Right forelimb (tissue), 1 donor: ENCODE measurements around the gene ACAP1.
"Not testable (repeated sequence)": the region's sequence is repeated elsewhere in the genome, so short reads cannot be mapped to it uniquely, and the experiment has no call there.

Experiments
- DNase-seq: peaks from one replicate; pipeline ENCODE4 v3.0.0-alpha.2; 2018

Gene ACAP1

DNA sequence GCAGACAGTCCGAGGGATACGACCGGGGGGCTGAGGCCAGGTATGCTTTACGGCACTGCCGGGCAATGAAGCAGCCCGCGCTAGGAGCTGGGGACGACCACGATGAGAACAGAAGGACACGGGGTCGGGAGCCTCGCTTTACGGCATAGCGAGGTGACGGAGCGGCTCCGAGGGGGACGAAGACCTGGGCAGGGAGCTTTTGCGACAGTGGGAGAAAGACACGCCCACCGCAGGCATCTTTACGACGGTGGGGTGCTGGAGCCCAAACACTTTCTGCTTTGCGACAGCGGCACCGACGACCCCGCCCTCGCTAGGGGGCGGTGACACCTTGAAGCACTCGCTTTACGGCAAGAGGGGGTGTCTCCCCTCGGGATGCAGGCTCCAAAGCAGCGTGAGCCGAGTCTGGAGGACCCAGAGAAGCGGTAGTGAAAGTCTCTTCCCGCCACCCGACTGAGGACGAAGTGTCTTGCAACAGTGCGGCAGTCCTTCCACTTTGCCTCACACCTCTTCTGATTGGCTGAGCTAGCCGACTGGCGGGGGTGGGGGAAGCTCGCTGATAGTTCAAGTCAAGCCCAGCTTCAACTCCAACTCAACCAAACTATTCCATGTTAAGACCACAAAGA lies 6.8 kb upstream of the ACAP1 start:
- peak; percentile 98 for DNase-seq

DNA sequence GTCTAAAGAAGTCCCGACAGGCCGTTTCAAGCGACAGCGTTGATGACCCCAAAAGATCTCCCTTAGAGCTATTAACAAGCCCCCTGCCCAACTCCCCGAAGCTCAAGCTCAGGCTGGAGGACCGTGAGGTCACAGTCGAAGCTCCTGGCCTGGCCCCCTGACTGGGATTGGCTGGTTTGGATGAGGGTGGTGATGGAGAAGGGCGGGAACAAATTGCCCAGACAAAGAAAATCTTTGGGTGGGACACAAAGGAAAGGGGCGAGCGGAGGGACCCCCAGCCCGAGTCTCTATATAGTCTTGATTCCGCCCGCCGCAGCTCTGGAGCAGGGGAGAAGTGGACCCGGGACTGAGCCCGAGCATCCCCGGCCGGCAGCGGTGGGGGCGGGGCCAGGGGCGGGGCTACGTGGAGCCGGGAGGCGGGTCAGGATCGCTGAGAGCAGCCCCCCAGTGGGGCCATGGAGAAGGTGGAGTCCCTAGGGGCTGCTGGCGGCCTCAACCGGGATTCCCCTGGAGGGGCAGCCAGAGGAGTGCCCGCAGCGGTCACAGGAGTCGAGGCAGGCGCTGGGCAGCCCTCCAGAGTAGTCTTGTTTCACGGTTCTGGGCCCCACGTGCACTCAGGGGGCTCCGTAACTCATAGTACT lies 6.2 kb upstream of the ACAP1 start:
- DNase-seq, result peak; percentile 90

DNA sequence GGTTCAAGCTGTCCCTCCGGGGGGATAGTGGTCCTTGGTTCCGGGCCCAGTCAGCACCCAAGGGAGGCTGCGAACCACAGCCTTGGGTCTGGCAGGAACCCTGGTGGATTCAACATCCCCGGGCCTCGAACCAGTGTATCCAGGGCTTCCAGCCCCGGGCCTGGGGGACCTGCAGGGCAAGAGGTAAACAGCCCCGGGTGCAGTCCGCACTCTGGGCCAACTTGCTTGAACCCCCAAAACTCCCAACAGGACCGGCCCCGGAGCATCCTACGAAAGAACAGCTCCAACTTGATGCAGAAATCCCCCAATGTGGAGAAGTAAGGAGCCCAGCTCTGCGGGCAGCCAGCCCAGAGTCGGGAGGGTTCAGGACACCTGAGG lies 5.7 kb upstream of the ACAP1 start:
- no peak for DNase-seq

DNA sequence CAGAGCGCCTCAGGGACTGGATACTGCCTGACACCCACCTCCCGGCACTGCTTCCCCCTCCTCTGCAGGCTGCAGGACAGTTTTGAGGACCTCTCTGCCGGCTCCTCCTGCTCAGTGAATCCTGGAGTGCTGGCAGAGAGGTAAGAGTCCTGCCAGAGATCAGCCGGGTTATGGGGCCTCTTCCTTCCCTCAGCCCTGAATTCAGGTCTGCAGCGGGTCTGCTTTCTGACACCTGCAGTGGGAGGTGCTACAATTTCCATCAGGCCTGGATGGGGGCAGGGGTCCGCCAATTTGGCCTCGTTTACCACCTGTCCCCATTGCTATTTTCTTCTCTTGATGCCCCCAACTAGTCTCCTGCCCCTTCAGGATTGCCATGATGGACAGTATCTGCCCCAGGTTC lies 4.2 kb upstream of the ACAP1 start:
- no peak for DNase-seq

DNA sequence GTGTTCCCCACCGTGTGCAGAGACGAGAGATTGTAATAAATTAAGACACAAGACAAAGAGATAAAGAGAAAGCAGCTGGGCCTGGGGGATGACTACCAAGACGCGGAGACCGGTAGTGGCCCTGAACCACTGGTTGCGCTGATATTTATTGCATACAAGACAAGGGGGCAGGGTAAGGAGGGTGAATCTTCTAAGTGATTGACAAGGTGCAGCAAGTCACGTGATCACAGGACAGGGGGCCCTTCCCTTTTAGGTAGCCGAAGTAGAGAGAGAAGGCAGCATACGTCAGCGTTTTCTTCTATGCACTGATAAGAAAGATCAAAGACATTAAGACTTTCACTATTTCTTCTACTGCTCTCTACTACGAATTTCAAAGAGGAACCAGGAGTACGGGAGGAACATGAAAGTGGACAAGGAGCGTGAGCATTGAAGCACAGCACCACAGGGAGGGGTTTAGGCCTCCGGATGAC lies 3.7 kb upstream of the ACAP1 start:
- not testable (repeated sequence) for DNase-seq

DNA sequence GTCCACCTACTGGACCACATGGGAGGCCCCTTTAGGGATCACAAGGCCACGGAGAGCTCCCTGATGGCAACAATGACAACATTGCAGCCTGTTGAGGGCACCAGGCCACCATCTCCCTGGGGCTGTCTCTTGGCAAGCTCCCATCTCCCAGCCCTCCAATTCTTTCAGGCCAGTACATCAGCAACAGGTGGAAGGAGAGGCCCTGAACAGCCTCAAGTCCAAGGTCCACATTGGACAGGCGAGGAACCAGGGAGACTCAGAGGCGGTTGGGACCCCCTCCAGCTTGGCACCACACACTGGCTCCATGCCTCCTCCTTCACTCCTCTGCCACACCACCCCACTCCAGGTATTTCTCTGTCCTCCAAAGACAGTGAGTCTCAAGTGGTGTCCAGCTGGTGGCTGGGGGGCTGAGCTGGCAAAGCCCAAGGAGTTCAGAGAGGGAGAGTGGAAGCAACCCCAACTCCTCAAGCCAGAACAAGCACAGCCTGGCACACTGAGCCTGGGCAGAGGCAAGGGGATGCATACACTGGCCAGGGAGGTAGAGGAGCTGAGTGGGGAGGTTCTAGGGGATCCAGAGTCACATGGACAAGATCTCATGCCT lies 1.3 kb upstream of the ACAP1 start:
- DNase-seq, result no peak

DNA sequence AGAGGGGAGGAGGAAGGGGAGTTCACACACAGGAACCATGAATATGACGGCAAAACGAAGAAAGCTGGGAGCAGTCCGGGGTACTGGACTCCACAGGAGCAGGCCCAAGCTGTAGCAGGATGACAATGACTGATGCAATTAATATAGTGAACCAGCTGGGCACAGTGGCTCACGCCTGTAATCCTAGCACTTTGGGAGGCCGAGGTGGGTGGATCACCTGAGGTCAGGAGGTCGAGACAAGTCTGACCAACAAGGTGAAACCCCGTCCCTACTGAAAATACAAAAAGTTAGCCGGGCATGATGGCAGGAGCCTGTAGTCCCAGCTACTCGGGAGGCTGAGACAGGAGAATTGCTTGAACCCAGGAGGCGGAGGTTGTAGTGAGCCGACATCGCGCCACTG lies 564 bp upstream of the ACAP1 start:
- DNase-seq, result not testable (repeated sequence)

DNA sequence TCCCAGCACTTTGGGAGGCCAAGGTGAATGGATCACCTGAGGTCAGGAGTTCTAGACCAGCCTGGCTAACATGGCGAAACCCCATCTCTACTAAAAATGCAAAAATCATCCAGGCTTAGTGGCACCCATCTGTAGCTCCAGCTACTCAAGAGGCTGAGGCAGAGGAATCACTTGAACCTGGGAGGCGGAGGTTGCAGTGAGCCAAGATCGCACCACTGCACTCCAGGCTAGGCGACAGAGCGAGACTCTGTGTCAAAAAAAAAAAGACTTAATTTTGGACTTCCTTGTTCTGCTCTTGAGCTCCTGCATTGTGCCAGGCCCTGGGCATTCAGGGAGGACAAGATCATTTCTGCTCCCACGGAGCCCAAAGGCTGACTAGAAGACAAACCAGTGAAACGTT lies 1.3 kb downstream of the ACAP1 start:
- DNase-seq, result not testable (repeated sequence)

DNA sequence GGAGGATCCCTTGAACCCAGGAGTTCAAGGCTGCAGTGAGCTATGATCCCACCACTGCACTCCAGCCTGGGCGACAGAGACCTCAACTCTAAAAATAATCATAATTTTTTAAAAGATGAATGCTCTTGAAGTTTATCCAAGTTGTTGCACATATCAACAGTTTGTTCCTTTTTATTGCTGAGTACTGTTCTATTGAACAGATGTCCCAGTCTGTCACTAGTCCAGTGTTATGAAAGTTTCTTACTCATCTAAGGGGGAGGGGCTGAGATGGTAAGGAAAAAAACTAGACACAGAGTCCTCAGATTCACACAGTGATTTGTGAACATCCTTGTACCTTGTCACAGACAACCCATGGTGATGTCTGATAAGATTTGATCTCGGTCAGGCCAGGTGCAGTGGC lies 3.9 kb downstream of the ACAP1 start:
- no peak for DNase-seq

DNA sequence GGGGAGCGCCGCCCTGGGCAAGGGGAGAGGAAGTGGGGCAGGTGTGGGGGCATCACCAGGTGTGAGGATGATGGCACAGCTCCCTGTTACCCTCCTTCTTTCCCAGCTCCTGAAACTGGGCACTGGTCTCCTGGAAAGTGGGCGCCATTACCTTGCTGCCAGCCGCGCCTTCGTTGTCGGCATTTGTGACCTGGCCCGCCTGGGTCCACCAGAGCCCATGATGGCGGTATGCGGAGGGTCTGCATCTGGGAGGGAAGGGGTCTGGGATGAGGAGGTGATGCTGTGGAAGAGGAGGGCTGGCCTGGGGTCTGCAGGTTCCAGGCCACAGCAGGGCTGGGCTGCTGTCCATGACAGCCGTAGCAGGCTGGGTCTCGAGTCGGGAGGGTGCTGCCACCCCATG lies 5.5 kb downstream of the ACAP1 start:
- no peak for DNase-seq

DNA sequence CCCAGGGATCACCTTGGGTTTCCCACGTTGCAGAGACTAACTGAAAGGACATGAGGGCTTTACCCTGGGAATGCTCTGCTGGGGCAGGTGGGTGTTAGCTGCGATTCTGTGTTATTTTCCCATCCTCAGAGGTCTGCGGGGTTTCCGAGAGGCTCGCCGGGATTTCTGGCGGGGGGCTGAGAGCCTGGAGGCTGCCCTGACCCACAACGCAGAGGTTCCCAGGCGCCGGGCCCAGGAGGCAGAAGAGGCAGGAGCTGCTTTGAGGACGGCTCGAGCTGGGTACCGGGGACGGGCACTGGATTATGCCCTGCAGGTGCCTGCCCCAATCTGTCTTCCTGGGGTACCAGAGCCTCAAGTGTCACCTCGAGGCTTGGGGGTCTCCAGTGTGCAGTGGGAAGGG lies 6.9 kb downstream of the ACAP1 start:
- no peak for DNase-seq

DNA sequence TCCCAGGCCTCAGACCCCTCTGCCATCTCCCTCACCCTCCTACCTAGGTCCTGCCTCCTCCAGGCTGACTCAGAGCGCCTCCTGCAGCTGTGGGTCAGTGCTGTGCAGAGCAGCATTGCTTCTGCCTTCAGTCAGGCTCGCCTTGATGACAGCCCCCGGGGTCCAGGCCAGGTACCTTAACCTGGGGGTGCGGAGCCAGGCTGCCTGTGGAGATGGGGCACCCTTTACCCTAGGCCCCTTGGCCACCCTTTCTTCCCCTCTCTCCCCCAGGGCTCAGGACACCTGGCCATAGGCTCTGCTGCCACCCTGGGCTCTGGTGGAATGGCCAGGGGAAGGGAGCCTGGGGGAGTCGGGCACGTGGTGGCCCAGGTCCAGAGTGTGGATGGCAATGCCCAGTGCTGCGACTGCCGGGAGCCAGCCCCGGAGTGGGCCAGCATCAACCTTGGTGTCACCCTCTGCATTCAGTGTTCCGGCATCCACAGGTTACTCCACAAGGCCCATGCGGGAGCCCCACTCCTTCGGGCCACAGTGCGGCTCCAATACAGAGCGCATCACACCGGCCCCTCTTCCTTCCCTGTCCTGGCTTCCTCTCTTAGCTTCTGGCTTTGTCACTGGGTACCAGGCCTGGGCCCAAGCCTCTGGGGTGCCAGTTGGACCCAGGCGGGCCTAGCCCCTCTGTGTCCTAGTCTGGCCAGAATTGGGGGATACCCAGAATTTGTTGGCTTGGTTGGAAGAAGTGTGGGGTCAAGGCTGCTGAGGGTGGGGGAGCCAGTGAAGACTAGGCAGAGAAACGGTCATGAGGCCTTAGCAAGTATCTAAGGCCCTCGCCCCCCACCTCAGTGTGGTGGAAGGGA lies 10.7 kb downstream of the ACAP1 start:
- DNase-seq, result no peak

DNA sequence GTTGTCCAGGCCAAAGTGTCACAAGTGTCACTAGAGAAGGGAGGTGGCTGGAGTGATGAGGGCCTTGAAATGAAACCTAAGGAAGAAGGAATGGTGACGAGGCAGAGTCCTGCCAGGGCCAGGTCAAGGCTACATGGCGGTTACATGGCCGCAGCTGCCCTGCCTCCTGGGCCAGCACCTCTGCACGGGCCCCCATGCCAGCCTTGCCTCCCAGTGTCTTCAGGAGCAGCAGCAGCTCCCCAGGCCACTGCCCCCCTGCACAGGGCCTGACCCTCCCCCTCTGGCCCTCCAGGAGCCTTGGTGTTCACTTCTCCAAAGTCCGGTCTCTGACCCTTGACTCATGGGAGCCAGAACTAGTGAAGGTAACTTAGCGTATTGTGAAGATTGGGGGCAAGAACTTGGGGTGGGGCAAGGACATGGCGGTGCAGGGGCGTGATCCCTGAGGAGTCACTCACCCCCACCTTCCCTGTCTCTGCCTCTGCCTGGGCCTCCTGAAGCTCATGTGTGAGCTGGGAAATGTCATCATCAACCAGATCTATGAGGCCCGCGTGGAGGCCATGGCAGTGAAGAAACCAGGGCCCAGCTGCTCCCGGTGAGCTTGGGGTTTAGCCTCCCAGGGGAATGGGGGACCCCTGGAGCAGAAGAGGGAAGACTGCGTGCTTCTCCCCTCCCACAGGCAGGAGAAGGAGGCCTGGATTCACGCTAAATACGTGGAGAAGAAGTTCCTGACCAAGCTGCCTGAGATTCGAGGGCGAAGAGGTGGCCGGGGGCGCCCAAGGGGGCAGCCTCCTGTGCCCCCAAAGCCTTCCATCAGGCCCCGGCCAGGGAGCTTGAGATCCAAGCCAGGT lies 11.5 kb downstream of the ACAP1 start:
- no peak for DNase-seq

DNA sequence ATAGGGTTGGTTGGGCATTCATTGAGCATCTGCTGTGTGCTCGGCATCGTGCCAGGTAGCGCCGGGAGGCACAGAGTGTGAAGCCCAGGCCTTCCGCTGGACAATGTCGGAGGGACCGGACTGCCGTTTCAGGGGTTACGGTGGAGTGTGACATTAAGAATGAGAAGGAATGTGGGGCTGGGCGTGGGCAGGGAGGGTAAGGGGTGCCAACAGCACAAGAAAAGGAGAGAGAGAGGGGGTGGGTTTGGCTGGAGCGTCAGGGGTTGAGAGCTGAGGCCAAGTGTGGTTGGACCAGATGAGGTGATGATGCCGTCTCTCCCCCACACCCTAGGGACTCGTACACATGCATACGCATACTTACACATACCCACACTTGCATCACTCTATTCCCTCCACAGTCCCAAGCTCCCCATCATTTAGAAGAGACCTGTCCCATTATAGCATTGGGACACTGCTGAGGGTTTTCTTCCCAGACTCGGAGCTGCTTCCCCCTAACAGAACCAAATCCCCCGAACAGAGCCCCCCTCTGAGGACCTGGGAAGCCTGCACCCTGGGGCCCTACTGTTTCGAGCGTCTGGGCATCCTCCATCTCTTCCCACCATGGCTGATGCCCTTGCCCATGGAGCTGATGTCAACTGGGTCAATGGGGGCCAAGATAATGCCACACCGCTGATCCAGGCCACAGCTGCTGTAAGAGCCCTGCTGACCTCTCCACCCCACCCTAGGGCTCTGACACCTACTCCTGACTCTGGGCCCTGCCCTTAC lies 12.3 kb downstream of the ACAP1 start:
- DNase-seq, result no peak

DNA sequence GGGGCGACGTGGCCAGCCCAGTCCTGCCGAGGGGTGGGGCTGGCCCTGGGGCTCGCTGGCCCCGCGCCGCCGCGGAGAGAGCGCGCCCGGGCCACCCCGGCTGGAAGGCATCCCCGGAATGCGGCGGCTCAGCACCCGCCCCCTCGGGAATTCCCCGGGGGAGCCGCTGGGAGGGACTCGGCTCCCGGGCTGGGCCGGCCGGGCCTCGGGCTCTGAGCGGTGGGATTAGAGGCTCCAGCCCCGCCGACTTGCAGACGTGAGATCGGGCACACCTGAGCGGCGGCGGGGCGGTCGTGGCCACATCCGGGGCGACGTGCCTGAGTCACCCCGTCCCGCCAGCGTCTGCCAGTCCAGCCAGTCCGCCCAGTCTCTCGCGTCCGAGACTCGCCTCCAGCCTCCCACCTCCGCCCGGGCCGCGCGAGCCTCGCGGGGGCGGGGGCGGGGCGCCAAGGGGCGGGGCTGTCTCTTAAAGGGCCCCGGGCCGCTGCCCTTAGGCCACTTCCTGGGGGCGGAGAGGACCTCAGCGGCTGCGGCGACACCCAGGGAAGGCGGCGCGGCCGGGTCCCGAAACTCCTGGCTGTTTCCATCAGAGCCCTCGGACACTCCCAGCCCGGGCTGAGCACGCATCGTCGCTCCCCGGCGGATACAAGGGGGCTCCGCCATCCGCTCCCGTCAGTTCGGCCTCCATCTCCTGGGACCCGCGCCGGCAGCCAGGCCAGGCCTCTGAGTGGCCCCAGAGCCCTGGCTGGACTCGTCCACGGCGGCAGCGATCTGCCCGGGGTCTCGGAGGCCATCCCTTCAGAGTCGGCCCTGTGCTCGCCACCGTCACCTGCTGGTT lies 15.6 kb downstream of the ACAP1 start, which contains the start of gene KCTD11:
Gene KCTD11 (plus strand): TSS at position 498 of the 838 bp plus-strand sequence.
- peak; percentile 90 for DNase-seq

DNA sequence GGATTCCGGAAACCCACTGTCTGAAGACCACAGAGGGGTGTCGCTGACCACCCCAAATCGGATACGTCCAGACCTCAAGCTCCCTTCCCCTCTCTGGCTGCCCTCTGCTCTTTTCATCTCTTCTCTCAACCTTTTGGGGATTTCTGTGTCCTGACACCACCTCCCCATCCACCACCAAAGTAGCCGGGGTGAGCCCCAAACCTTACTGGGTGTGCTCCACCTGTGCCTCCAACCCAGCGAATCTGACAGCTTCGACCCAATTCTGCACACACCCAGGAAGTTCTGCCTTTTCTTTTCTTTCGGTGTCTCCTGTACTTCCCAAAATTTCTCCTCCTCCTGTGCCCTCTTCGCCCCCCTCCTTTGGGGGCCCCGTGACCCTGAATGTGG lies 16.2 kb downstream of the ACAP1 start:
- DNase-seq, result no peak

DNA sequence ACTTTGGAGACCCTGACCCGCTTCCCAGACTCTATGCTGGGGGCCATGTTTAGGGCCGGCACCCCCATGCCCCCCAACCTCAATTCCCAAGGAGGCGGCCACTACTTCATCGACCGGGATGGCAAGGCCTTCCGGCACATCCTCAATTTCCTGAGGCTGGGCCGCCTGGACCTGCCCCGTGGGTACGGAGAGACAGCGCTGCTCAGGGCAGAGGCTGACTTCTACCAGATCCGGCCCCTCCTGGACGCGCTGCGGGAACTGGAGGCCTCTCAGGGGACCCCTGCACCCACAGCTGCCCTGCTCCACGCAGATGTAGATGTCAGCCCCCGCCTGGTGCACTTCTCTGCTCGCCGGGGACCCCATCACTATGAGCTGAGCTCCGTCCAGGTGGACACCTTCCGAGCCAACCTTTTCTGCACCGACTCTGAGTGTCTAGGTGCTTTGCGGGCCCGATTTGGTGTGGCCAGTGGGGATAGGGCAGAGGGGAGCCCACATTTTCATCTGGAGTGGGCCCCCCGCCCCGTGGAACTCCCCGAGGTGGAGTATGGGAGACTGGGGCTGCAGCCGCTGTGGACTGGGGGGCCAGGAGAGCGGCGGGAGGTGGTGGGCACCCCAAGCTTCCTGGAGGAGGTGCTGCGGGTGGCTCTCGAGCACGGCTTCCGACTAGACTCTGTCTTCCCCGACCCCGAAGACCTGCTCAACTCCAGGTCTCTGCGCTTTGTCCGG lies 16.7 kb downstream of the ACAP1 start:
- no peak for DNase-seq

DNA sequence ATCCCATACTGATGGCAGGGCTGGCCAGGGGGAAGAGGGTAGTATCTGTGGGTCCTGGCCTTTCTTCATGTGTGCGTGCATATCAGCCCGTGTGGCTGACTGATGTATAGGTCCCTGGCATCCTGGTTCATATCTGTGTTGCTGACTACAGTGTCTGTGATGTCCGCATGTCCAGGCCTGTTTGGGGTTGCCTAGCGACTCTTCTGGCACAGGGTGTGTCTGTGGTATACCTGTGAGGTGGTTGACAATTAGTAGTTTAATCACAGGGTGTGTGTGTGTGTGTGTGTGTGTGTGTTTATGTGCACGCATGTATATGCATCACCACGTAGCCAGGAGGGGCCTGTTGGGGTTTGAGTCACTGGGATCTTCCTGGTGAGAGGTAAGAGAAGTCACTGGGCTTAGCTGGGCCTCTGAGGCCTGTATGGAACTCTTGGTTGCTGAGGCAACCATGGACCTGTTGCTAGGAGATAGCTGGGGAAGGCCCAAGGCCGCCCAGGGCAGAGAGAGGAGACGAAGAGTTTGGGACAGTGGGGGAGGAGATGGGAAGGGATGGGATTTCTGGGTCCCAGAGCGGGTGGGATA lies 18.0 kb downstream of the ACAP1 start:
- no peak for DNase-seq

DNA sequence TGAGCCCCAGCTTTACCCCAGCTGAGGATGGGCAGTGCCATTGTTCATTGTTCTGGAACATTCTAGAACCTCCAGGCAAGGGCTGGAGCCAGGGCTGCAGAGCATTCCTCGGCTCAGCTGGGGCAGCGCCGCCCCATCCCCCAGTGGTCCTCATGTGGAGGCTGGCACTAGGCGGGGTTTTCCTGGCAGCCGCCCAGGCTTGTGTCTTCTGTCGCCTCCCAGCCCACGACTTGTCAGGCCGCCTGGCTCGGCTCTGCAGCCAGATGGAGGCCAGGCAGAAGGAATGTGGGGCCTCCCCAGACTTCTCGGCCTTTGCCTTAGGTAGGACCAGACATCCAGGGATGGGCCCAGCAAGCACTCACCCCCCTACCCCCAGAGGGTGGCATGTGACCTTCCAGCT lies 18.7 kb downstream of the ACAP1 start, which contains the start of gene TMEM95:
Gene TMEM95 (plus strand): TSS at position 104 of the 400 bp plus-strand sequence. CDS start 49 bp downstream, at position 153.
- DNase-seq, result no peak

DNA sequence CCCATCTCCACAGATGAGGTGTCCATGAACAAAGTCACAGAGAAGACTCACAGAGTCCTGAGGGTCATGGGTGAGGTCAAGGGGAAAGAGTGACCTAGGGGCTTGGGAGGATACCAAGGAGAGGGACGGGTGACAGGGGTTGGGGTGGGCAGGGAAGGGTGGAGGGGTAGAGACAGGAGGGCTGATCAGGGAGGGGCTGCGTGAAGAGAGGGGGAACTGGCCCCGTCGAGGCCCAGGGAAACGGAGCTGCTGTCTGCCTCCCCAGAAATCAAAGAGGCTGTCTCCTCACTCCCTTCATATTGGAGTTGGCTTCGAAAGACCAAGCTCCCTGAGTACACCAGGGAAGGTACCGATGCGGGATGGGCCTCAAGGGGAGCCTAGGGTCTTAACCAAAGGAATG lies 19.2 kb downstream of the ACAP1 start:
- DNase-seq, result no peak
